Measurements from ENCODE around the gene IL13. TPM values are rescaled to one million over a fixed set of nuclear protein-coding genes. Genes with fewer than 3 reads are reported as not detected.
"Not testable (repeated sequence)": the region's sequence is repeated elsewhere in the genome, so short reads cannot be mapped to it uniquely, and the experiment has no call there.

Gene IL13
- total RNA-seq, 4 donors from 2014 or later: not detected

- no peak for DNase-seq (ENCODE audit: low spot score in 2 of 2)
- intact Hi-C loops (cut with DNase I; ENCODE audit: low total_unique reads): no loop called here
- no peak overlapping the region for H3K4me3 ChIP-seq (ENCODE audit: low read depth, poor library complexity, severe bottlenecking)
- WGBS, 2 donors: 88 to 91% methylated on average over 3 of the region's 3 CpGs
- TF ChIP-seq CTCF (IDR thresholded peaks at IDR 0.05) (no peak), POLR2A (IDR thresholded peaks at IDR 0.05) (no peak)
Observed at GRCh38 chr5:132686193-132686592, 28.2 kb downstream of the IL13 start.

- DNase-seq (ENCODE audit: low spot score in 2 of 2): no peak
- TF ChIP-seq POLR2A (IDR thresholded peaks at IDR 0.05) (no peak), CTCF (IDR thresholded peaks at IDR 0.05) (no peak)
- intact Hi-C loops (cut with DNase I; ENCODE audit: low total_unique reads): no loop called here
- 84 to 85% methylated on average over 5 of the region's 5 CpGs for WGBS, 2 donors
- H3K4me3 ChIP-seq (ENCODE audit: low read depth, poor library complexity, severe bottlenecking): no peak overlapping the region
Observed at GRCh38 chr5:132687995-132688394, 30.0 kb downstream of the IL13 start.

- WGBS, 2 donors: 57 to 66% methylated on average over 7 of the region's 7 CpGs
- TF ChIP-seq POLR2A (IDR thresholded peaks at IDR 0.05): no peak
- TF ChIP-seq CTCF (IDR thresholded peaks at IDR 0.05): no peak
- DNase-seq (ENCODE audit: low spot score in 2 of 2): no peak
- intact Hi-C loops (cut with DNase I; ENCODE audit: low total_unique reads): no loop called here
- H3K4me3 ChIP-seq (ENCODE audit: low read depth, poor library complexity, severe bottlenecking): no peak overlapping the region
Observed at GRCh38 chr5:132688536-132689339, 30.8 kb downstream of the IL13 start.

DNA sequence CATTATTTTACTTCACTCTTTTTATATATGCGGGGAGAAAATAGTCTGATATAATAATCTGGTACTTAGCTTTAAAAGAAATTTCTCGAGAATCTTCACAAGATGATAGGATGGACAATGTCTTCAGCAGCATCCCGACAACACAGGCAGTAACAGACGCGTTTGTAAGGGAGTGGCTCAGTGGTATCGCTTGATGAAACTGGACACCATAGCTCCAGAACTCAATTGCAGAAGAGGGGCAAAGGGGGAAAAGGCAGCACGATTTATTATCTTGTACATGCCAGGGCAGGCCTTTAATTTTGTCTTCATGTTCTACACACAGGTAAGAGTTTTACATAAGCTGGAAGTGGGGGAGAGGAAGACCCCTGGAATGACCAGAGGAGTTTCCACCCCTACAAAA is 31.5 kb downstream of the IL13 start:
- 68 to 77% methylated on average over 7 of the region's 7 CpGs for WGBS, 2 donors
- H3K4me3 ChIP-seq (ENCODE audit: low read depth, poor library complexity, severe bottlenecking): no peak overlapping the region
- no peak for TF ChIP-seq CTCF (IDR thresholded peaks at IDR 0.05)
- TF ChIP-seq POLR2A (IDR thresholded peaks at IDR 0.05): no peak
- DNase-seq (ENCODE audit: low spot score in 2 of 2): no peak
- intact Hi-C loops (cut with DNase I; ENCODE audit: low total_unique reads): no loop called here

DNA sequence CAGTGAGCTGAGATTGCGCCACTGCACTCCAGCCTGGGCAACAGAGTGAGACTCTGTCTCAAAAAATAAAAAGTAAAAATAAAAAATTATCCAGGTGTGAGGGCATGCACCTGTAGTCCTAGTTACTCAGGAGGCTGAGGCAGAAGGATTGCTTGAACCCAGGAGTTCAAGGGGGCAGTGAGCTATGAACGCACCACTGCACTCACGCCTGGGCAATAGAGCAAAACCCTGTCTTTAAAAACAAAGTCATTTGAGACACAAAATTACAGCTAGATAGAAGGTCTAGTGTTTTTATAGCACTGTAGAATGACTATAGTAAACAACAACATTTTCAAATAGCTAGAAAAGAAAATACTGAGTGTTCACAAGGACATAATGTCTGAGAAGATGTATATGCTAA is 32.2 kb downstream of the IL13 start:
- WGBS, 2 donors: 98 to 100% methylated on average over 3 of the region's 3 CpGs
- no peak for DNase-seq (ENCODE audit: low spot score in 2 of 2)
- H3K4me3 ChIP-seq (ENCODE audit: low read depth, poor library complexity, severe bottlenecking): no peak overlapping the region
- intact Hi-C loops (cut with DNase I; ENCODE audit: low total_unique reads): loop anchor here (10.0 kb wide), 1 partner anchor 925 kb away; the partner anchor contains the start of gene FSTL4
- TF ChIP-seq POLR2A (IDR thresholded peaks at IDR 0.05) (no peak), CTCF (IDR thresholded peaks at IDR 0.05) (no peak)

- intact Hi-C loops (cut with DNase I; ENCODE audit: low total_unique reads): loop anchor here (10.0 kb wide), 1 partner anchor 923 kb away; the partner anchor contains the start of gene FSTL4
- H3K4me3 ChIP-seq (ENCODE audit: low read depth, poor library complexity, severe bottlenecking); DNase-seq (ENCODE audit: low spot score in 2 of 2): not testable (repeated sequence)
- WGBS, 2 donors: 80 to 93% methylated on average over 5 of the region's 5 CpGs
Observed at GRCh38 chr5:132691755-132692631, 34.0 kb downstream of the IL13 start.

All from lower leg skin (tissue), 4 donors.